Neural crest cell (in vitro differentiated cells): ENCODE results near the gene VPS13C. TPM values are rescaled to one million over a fixed set of nuclear protein-coding genes. Genes with fewer than 3 reads are reported as not detected.

ENCODE experiments used
- DNase-seq: peaks from one replicate; pipeline ENCODE4 v3.0.0; 2021; ENCODE audit warnings: low read depth, mixed read lengths, low spot score
- H3K27ac Mint-ChIP-seq: one replicate; pipeline ENCODE4 v1.8.0; 2021; ENCODE audit warnings: mild to moderate bottlenecking, mixed read lengths; ENCODE audit not compliant: unreplicated experiment
- H3K27me3 Mint-ChIP-seq: 2 replicates; pipeline ENCODE4 v1.8.0; 2021; ENCODE audit warnings: low read depth, mild to moderate bottlenecking, mixed read lengths
- H3K36me3 Mint-ChIP-seq: 2 replicates; pipeline ENCODE4 v1.8.0; 2021; ENCODE audit warnings: low read depth, mild to moderate bottlenecking, mixed read lengths
- H3K4me1 Mint-ChIP-seq: 2 replicates; pipeline ENCODE4 v1.8.0; 2021; ENCODE audit warnings: mixed read lengths
- H3K4me3 Mint-ChIP-seq: one replicate; pipeline ENCODE4 v1.8.0; 2021; ENCODE audit warnings: mild to moderate bottlenecking, mixed read lengths
- H3K9me3 Mint-ChIP-seq: 2 replicates; pipeline ENCODE4 v1.8.0; 2021; ENCODE audit warnings: mixed read lengths
- CTCF ChIP-seq: fragments of 200-600 bp; sonication (generic); conservative IDR thresholded peaks from 2 replicates; pipeline ENCODE4 v1.5.0; 2021; ENCODE audit warnings: antibody characterized with exemption, mild to moderate bottlenecking
- total RNA-seq: library from RNA; stranded (reverse); gene quantifications from 2 replicates; pipeline ENCODE4 v1.2.1, GENCODE V29; 2021

Gene VPS13C
- total RNA-seq, 1 donor from 2014 or later: 33.1 TPM

- Mint-ChIP-seq H3K4me3 (no peak overlapping the region), H3K27me3 (no peaks in the 10 kb centered on the region), H3K4me1 (peaks cover 8% of the 10 kb centered on the region), H3K36me3 (no peaks in the 10 kb centered on the region), H3K9me3 (no peaks in the 10 kb centered on the region), H3K27ac (no peak overlapping the region)
- DNase-seq: no peak
- no peak for TF ChIP-seq CTCF
Measured at GRCh38 chr15:61811952-61812351, 248.3 kb downstream of the VPS13C start.

- H3K36me3 Mint-ChIP-seq: no peaks in the 10 kb centered on the region
- no peak for TF ChIP-seq CTCF
- no peak overlapping the region for H3K4me3 Mint-ChIP-seq
- peaks cover 9% of the 10 kb centered on the region for H3K4me1 Mint-ChIP-seq
- H3K27ac Mint-ChIP-seq: no peak overlapping the region
- no peak for DNase-seq
- H3K27me3 Mint-ChIP-seq: no peaks in the 10 kb centered on the region
- H3K9me3 Mint-ChIP-seq: peaks cover 2% of the 10 kb centered on the region
Measured at GRCh38 chr15:61809216-61809615, 251.0 kb downstream of the VPS13C start.

- peaks cover 2% of the 10 kb centered on the region for H3K9me3 Mint-ChIP-seq
- H3K4me1 Mint-ChIP-seq: peaks cover 9% of the 10 kb centered on the region
- TF ChIP-seq CTCF: no peak
- DNase-seq: no peak
- H3K27me3 Mint-ChIP-seq: no peaks in the 10 kb centered on the region
- no peak overlapping the region for H3K27ac Mint-ChIP-seq
- H3K36me3 Mint-ChIP-seq: no peaks in the 10 kb centered on the region
- H3K4me3 Mint-ChIP-seq: no peak overlapping the region
Measured at GRCh38 chr15:61807281-61807929, 252.8 kb downstream of the VPS13C start.

Other genes with a start within 250 kb of the VPS13C start
- not detected in 2 replicates for gene C2CD4A, start 6.5 kb upstream of the VPS13C start, total RNA-seq
- gene C2CD4B, start 104.8 kb upstream of the VPS13C start, total RNA-seq: not detected in 2 replicates